Pons (tissue), 1 donor: ENCODE data around the gene SLC7A8.
A peak's percentile ranks its signal among the peaks of the same experiment; 100 is the strongest.
"Not testable (repeated sequence)": the region's sequence is repeated elsewhere in the genome, so short reads cannot be mapped to it uniquely, and the experiment has no call there.

Experiments
- DNase-seq: peaks from one replicate; pipeline ENCODE4 v3.0.0-alpha.2; 2016; ENCODE audit warnings: low spot score

The SLC7A8 gene

DNA sequence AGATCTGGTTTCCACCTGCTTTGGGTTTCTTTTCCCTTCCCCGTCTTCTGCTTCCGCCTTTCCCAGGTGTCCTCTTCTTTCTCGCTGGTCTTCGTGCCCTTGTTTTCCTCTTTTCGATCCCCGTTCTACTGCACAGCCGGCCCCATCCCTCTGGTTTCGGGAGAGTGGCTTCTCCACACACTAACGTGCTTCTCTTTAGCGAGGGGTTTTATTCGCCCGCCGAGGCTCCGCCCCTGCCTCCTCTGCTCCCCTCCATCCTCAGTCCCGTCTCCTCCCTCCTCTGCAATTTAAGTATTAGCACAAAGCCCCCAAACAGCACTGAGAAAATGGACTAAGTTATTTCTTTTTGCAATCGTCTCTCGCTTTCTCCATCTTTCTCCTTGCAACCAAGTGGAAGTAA is at the start of gene SLC7A8:
Gene SLC7A8 (minus strand): TSS at position 182 of the 400 bp plus-strand sequence. CDS start 746 bp downstream, outside the sequence.
- peak; percentile 45 for DNase-seq

GRCh38 chr14:23232241-23232808 is 48.9 kb upstream of the SLC7A8 start:
- not testable (repeated sequence) for DNase-seq

DNA sequence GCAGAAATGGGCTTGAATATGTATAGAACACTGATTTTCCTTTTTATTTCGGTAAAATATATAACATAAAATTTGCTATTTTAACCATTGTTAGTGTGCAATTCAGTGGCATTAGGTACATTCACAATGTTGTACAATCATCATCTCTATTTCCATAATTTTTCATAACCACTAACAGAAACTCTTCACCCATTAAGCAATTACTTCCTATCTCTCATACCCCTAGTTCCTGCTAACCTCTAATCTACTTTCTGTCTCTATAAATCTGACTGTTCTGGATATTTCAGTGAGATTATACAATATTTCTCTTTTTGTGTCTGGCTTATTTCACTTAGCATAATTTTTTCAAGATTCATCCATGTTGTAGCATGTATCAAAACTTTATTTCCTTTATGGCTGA is 45.4 kb upstream of the SLC7A8 start:
- no peak for DNase-seq

DNA sequence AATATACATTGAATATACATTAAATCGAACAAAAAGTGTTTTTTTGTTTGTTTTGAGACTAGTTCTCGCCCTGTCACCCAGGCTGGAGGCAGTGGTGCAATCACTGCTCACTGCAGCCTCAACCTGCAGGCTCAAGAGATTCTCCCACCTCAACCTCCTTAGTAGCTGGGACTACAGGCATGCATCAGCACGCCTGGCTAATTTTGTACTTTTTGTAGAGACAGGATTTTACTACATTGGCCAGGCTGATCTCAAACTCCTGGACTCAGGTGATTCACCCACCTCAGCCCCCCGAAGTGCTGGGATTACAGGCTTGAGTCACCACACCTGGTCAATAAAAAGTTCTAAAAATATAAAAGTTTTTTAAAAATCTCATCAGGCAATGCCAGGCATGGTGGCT is 44.1 kb upstream of the SLC7A8 start:
- no peak for DNase-seq

DNA sequence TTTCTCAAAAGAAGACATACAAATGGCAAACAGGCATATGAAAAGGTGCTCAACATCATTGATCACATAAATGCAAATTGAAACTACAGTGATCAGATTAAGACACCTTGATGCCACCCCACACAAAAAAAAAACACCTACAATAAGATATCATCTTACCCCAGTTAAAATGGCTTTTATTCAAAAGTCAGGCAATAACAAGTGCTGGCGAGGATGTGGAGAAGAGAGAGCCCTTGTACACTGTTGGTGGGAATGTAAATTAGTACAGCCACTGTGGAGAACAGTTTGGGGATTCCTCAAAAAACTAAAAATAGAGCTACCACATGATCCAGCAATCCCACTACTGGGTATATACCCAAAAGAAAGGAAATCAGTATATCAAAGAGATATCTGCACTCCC is 41.5 kb upstream of the SLC7A8 start:
- DNase-seq, result not testable (repeated sequence)

- no peak for DNase-seq
These were observed 35.6 kb upstream of the SLC7A8 start for GRCh38 chr14:23219075-23219474.

- no peak for DNase-seq
These were observed 33.9 kb upstream of the SLC7A8 start for GRCh38 chr14:23217032-23218020.

- DNase-seq, result no peak
These were observed 32.0 kb upstream of the SLC7A8 start for GRCh38 chr14:23215421-23215820.

DNA sequence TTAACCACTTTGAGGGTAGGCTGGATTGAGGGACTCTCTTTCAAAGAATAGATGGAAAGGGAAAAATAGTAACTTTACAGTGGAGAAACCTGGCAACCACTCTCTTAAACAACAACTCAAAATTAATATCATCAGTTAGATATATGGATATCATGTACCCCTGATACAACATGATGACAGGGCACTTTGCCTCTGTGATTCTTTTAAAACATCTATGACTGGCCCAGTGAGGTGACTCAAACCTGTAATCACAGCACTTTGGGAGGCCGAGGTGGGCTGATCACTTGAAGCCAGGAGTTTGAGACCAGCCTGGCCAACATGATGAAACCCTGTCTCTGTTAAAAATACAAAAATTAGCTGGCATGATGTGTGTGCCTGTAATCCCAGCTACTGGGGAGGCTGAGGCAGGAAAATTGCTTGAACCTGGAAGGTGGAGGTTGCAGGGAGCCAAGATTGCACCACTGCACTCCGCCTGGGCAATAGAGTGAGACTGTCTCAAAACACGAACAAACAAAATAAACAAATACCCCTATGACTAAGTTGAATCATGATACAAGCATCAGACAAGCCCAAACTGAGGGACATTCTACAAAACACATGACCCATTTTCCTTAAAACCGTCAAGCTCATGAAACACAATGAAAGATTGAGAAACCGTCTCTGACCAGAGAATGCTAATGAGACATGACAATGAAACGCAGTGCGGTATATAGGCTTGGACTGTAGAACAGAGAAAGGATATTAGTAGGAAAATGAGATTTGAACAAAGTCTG is 26.4 kb upstream of the SLC7A8 start:
- DNase-seq, result peak; percentile 25

DNA sequence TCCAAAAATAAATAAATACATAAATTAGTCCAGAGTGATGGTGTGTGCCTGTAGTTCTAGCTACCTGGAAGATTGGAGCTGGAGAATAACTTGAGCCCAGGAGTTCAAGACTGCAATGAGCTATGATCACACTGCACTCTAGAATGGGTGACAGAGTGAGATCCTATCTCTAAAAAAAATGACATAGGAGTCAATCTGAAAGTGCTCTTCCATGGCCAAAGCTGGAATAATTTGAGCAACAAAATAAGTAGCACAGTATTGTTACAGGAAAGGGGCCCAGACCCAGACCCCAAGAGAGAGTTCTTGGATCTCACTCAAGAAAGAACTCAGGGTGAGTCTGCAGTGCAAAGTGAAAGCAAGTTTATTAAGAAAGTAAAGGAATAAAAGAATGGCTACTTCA is 24.9 kb upstream of the SLC7A8 start:
- DNase-seq, result no peak

DNA sequence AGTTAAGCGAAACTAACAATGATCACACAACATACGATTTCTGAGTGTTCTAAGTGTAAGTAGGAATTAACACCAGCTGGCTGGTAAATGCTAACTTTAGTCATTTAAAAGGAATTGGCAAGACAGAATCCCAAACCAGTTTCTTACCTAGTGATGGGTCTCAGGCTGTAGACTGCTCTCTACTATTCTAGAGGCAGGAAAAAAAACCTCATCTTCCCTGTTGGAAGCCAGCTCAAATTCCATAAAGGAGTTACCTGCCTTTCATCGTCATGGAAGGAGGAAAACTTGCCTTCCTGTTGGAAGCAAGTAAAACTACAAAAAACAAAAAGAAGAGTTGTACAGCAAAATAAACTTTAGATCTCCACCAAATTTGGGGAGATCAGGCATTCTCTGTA is 23.7 kb upstream of the SLC7A8 start:
- no peak for DNase-seq

DNA sequence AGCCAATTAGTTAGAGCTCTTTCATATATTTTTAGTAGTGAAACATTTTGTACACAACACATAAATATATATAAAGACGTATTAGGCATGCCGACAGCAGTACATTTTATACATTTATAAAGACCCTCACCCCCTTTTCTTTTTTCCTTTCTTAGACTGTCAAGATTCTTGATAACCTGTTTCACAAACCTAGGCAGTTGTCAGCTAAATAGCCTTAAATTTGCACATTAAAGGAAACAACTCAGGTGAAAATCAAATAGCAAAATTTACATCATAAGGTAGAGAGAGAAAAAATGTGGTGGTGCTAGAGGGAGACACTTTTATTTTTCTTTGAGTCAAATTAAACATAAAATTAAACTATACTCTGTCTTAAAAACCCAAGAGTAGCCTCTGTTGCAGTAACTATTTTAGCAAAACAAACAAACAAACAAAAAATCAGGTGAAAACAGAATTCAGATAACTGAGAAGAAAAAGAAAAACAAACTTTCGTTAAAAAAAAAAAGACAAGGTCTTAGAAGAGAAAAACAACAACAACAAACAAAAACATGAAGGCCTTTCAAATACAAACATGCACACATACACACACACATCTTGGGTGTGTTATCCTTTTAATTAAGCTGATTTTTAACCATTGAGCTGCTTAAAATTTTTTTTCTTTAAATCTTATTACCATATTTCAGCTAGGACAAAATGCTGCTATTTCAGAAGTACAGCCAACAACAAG is 23.1 kb upstream of the SLC7A8 start:
- no peak for DNase-seq

DNA sequence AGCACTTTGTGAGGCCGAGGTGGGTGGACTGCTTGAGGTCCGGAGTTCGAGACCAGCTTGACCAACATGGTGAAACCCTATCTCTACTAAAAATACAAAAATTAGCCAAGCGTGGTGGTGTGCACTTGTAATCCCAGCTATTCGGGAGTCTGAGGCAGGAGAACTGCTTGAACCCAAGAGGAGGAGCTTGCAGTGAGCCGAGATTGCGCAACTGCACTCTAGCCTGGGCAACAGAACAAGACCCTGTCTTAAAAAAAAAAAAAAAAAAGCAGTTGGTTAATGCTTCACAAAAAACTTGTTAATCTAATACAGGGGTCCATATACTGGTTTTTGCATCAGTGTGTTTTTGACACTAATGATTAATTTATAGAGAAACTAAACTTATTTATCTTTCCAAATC is 18.5 kb upstream of the SLC7A8 start:
- no peak for DNase-seq

DNA sequence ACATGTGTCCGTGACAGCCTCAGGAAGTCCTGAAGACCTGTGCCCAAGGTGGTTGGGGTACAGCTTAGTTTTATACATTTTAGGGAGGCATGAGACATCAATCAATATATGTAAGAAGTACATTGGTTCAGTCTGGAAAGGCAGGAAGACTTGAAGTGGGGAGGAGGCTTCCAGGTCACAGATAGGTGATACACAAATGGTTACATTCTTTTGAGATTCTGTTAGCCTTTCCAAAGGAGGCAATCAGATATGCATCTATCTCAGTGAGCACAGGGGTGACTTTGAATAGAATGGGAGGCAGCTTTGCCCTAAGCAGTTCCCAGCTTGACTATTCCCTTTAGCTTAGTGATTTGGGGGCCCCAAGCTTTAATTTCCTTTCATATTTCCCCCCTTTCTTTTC is 15.7 kb upstream of the SLC7A8 start:
- DNase-seq, result not testable (repeated sequence)

DNA sequence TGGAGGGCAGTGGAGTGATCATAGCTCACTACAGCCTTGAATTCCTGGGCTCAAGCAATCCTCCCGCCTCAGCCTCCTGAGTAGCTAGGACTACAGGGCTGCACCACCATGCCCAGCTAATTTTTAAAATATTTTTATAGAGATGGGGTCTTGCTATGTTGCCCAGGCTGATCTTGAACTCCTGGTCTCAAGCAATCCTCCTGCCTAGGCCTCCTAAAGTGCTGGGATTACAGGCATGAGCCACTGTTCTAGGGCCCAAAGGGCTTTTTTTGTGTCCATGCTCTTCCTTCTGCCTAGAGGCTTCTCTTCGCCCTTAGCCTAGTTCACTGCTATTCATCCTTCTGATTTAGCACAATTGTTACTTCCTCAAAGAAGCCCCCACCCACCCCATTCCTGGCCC is 13.0 kb upstream of the SLC7A8 start:
- DNase-seq, result not testable (repeated sequence)

GRCh38 chr14:23195552-23196101 is 12.2 kb upstream of the SLC7A8 start:
- DNase-seq, result no peak

- DNase-seq, result no peak
These were observed 10.0 kb upstream of the SLC7A8 start for GRCh38 chr14:23193432-23193831.

GRCh38 chr14:23187925-23188324 is 4.5 kb upstream of the SLC7A8 start:
- DNase-seq, result no peak

GRCh38 chr14:23186913-23187654 is 3.6 kb upstream of the SLC7A8 start:
- peak; percentile 74 for DNase-seq

DNA sequence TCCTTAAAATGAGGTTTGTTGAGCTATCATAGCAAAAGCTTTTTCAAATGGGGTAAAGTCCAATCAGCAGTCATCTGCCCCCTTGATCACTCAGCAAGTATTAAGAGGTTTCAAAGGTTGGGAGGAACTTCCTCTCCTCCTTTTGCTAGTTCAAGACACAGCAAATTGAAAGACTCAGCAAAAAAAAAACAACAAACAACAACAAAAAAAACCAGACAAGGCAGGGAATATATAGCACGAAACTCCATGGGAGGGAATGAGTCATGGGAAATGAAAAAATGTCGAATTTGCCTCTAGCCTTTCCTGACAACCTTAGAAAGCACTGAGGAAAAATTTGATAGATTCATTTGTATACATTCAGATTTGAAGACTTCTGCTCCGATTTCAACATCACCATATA is 1.6 kb upstream of the SLC7A8 start:
- DNase-seq, result no peak

DNA sequence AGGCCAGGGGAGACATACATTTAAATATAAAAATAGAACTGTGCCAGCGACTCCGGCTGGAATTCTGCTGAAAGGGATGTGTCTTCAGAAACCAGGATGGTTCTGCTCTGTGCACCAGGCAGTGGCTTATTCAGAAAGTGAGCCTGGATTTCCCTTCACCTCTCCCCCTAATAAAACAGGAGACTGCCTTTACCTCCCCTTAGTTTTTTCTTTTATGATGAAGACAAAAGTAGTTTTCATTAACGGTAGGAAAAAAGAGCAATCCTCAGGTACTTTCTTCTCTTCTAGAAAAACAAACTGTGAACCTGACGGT is 346 bp downstream of the SLC7A8 start:
- DNase-seq, result no peak
